Measurements from ENCODE around the gene SLF2.

- TF ChIP-seq SP1 (IDR thresholded peaks at IDR 0.05) (no peak), ZBTB33 (IDR thresholded peaks at IDR 0.05) (no peak), RAD21 (IDR thresholded peaks at IDR 0.05) (no peak), RXRA (IDR thresholded peaks at IDR 0.05) (no peak), TAF1 (conservative IDR thresholded peaks at IDR 0.05) (no peak), GABPA (IDR thresholded peaks at IDR 0.05 in 1 of 2, conservative IDR thresholded peaks at IDR 0.05 in 1 of 2) (no peak), YY1 (IDR thresholded peaks at IDR 0.05) (no peak), MAX (IDR thresholded peaks at IDR 0.05) (no peak), HNF4A (conservative IDR thresholded peaks at IDR 0.05) (no peak), EGR1 (IDR thresholded peaks at IDR 0.05; ENCODE audit: low read depth in 2 of 2) (no peak), JUND (IDR thresholded peaks at IDR 0.05) (no peak)
- TF ChIP-seq, protein P1, sequence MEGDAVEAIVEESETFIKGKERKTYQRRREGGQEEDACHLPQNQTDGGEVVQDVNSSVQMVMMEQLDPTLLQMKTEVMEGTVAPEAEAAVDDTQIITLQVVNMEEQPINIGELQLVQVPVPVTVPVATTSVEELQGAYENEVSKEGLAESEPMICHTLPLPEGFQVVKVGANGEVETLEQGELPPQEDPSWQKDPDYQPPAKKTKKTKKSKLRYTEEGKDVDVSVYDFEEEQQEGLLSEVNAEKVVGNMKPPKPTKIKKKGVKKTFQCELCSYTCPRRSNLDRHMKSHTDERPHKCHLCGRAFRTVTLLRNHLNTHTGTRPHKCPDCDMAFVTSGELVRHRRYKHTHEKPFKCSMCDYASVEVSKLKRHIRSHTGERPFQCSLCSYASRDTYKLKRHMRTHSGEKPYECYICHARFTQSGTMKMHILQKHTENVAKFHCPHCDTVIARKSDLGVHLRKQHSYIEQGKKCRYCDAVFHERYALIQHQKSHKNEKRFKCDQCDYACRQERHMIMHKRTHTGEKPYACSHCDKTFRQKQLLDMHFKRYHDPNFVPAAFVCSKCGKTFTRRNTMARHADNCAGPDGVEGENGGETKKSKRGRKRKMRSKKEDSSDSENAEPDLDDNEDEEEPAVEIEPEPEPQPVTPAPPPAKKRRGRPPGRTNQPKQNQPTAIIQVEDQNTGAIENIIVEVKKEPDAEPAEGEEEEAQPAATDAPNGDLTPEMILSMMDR (IDR thresholded peaks at IDR 0.05; ENCODE audit: low read depth, low read length, missing input control) = no peak
- TF ChIP-seq, protein P2, sequence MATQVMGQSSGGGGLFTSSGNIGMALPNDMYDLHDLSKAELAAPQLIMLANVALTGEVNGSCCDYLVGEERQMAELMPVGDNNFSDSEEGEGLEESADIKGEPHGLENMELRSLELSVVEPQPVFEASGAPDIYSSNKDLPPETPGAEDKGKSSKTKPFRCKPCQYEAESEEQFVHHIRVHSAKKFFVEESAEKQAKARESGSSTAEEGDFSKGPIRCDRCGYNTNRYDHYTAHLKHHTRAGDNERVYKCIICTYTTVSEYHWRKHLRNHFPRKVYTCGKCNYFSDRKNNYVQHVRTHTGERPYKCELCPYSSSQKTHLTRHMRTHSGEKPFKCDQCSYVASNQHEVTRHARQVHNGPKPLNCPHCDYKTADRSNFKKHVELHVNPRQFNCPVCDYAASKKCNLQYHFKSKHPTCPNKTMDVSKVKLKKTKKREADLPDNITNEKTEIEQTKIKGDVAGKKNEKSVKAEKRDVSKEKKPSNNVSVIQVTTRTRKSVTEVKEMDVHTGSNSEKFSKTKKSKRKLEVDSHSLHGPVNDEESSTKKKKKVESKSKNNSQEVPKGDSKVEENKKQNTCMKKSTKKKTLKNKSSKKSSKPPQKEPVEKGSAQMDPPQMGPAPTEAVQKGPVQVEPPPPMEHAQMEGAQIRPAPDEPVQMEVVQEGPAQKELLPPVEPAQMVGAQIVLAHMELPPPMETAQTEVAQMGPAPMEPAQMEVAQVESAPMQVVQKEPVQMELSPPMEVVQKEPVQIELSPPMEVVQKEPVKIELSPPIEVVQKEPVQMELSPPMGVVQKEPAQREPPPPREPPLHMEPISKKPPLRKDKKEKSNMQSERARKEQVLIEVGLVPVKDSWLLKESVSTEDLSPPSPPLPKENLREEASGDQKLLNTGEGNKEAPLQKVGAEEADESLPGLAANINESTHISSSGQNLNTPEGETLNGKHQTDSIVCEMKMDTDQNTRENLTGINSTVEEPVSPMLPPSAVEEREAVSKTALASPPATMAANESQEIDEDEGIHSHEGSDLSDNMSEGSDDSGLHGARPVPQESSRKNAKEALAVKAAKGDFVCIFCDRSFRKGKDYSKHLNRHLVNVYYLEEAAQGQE (IDR thresholded peaks at IDR 0.05) = no peak
- TF ChIP-seq, protein P3, sequence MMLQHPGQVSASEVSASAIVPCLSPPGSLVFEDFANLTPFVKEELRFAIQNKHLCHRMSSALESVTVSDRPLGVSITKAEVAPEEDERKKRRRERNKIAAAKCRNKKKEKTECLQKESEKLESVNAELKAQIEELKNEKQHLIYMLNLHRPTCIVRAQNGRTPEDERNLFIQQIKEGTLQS (IDR thresholded peaks at IDR 0.05) = no peak
These were observed 100.6 kb downstream of the SLF2 start for GRCh38 chr10:101013365-101013825.

All from liver (tissue), 3 donors.